HepG2 (cell line): ENCODE data around the gene POMP.

Experiments used
- ADNP ChIP-seq: sonication (generic); formaldehyde crosslinking; IDR thresholded peaks from 2 replicates; pipeline ENCODE4 v1.4.0; 2020; ENCODE audit warnings: missing genetic modification reagents
- ATRX ChIP-seq: sonication (generic); formaldehyde crosslinking; IDR thresholded peaks from 2 replicates; pipeline ENCODE4 v1.4.0; 2020; ENCODE audit warnings: missing genetic modification reagents, borderline replicate concordance
- CTCF ChIP-seq: sonication (generic); formaldehyde crosslinking; IDR thresholded peaks from 2 replicates; pipeline ENCODE4 v1.5.0; 2020; ENCODE audit warnings: mild to moderate bottlenecking, missing genetic modification reagents, moderate library complexity
- GATAD2A ChIP-seq: IDR thresholded peaks from 2 replicates; pipeline ENCODE4 v1.6.1; 2016
- JDP2 ChIP-seq: sonication (generic); formaldehyde crosslinking; IDR thresholded peaks from 2 replicates; pipeline ENCODE4 v1.8.1; 2022; ENCODE audit warnings: missing genetic modification reagents, borderline replicate concordance
- KDM5A ChIP-seq: fragments of 200-600 bp; sonication (generic); IDR thresholded peaks from 2 replicates; pipeline ENCODE4 v1.7.0; 2018; ENCODE audit warnings: antibody characterized with exemption, mild to moderate bottlenecking, low read length, borderline replicate concordance
- MTF1 ChIP-seq: sonication (generic); formaldehyde crosslinking; IDR thresholded peaks from 2 replicates; pipeline ENCODE4 v1.5.0; 2020; ENCODE audit warnings: missing genetic modification reagents
- PHF20 ChIP-seq: sonication (generic); formaldehyde crosslinking; IDR thresholded peaks from 2 replicates; pipeline ENCODE4 v1.5.0; 2020; ENCODE audit warnings: mild to moderate bottlenecking, missing genetic modification reagents
- POLR2AphosphoS5 ChIP-seq: IDR thresholded peaks from 2 replicates; pipeline ENCODE4 v1.6.1; 2012; ENCODE audit warnings: low read depth, low read length
- REPIN1 ChIP-seq: sonication (generic); formaldehyde crosslinking; IDR thresholded peaks from 2 replicates; pipeline ENCODE4 v1.8.0; 2022; ENCODE audit warnings: missing genetic modification reagents, low read depth, mild to moderate bottlenecking, borderline replicate concordance
- REST ChIP-seq, 2 experiments: IDR thresholded peaks; 2 replicates each; pipeline ENCODE4 v1.6.1; 2011 to 2012; ENCODE audit warnings: low read length in 2 of 2, borderline replicate concordance in 1 of 2, low read depth in 1 of 2, mild to moderate bottlenecking in 1 of 2, moderate library complexity in 1 of 2
- TBP ChIP-seq: sonication (generic); formaldehyde crosslinking; IDR thresholded peaks from 2 replicates; pipeline ENCODE4 v1.5.0; 2020; ENCODE audit warnings: missing genetic modification reagents
- TF ChIP-seq, protein P1 (sequence below), 2 experiments: sonication (generic) in 1 of 2; formaldehyde crosslinking in 1 of 2; IDR thresholded peaks; 2 replicates each; pipeline versions ENCODE4 v1.4.0 to v1.6.1; 2018 to 2020; ENCODE audit warnings: missing genetic modification reagents in 2 of 2, borderline replicate concordance in 1 of 2, low read depth in 1 of 2, mild to moderate bottlenecking in 1 of 2, missing biosample characterization in 1 of 2

DNA sequence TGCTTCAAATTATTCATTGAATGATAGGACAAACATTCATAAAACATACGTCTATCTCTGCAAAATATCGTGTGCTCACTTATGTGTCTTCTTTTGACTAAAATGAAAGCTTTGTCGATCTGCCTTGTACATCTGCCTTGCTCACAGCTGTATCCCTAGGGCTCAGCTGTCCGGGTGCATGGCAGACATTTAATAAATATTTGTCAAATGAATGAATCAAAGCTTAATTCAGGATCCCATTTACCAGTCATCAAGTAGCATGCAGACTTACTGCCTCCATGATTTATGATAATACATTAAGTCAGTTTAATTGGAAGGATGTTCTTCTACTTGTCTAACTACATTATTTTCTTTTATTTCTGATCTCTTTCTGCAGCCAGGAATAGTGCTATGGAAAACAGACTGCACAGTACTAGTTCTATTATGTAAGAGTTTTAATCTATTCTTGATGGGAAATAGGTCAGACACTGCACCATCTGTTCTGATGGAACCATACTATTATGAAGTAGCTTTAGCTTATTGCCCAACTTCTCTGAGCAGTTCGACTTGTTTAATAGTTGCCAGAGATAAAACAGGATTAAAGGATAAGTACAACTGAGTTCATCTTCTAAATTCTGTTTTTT lies 46.6 kb downstream of the POMP start:
- TF ChIP-seq MTF1 (CRISPR knock-in tag) (no peak), REST (IDR thresholded peaks at IDR 0.05; ENCODE audit: borderline replicate concordance in 1 of 2, low read depth in 1 of 2, low read length in 2 of 2) (no peak), GATAD2A (CRISPR knock-in tag) (no peak), REPIN1 (CRISPR knock-in tag) (no peak), CTCF (CRISPR knock-in tag) (no peak), JDP2 (CRISPR knock-in tag) (no peak), ATRX (CRISPR knock-in tag) (no peak), PHF20 (no peak), TBP (CRISPR knock-in tag) (no peak), POLR2AphosphoS5 (no peak), KDM5A (no peak), ADNP (no peak)
- TF ChIP-seq, protein P1, sequence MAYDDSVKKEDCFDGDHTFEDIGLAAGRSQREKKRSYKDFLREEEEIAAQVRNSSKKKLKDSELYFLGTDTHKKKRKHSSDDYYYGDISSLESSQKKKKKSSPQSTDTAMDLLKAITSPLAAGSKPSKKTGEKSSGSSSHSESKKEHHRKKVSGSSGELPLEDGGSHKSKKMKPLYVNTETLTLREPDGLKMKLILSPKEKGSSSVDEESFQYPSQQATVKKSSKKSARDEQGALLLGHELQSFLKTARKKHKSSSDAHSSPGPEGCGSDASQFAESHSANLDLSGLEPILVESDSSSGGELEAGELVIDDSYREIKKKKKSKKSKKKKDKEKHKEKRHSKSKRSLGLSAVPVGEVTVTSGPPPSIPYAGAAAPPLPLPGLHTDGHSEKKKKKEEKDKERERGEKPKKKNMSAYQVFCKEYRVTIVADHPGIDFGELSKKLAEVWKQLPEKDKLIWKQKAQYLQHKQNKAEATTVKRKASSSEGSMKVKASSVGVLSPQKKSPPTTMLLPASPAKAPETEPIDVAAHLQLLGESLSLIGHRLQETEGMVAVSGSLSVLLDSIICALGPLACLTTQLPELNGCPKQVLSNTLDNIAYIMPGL (CRISPR knock-in tag; IDR thresholded peaks at IDR 0.05; ENCODE audit: borderline replicate concordance in 1 of 2, low read depth in 1 of 2), result no peak
